GM23338 (cell line): ENCODE results near the gene WASL. TPM values are rescaled to one million over a fixed set of nuclear protein-coding genes. Genes with fewer than 3 reads are reported as not detected.
A peak's percentile ranks its signal among the peaks of the same experiment; 100 is the strongest.

Experiments used
- ATAC-seq: fragments of 200-7000 bp; cut with Tn5 transposase; 3 replicates; pipeline ENCODE4 v1.9.1; 2020
- DNase-seq: peaks from one replicate; pipeline ENCODE4 v3.0.0-alpha.2; 2015; ENCODE audit warnings: low spot score
- H2AFZ ChIP-seq: fragments of 200-600 bp; sonication (generic); 2 replicates; pipeline ENCODE4 v1.8.0; 2016; ENCODE audit warnings: antibody characterized with exemption, mild to moderate bottlenecking, moderate library complexity
- H3F3A ChIP-seq: fragments of 200-600 bp; sonication (generic); replicated peaks from 2 replicates; pipeline ENCODE4 v1.8.0; 2017; ENCODE audit warnings: antibody characterized with exemption, mixed run types, low read depth
- H3K27ac ChIP-seq: fragments of 200-600 bp; sonication (generic); 2 replicates; pipeline ENCODE4 v1.6.1; 2016; ENCODE audit warnings: low read depth
- H3K27me3 ChIP-seq: fragments of 200-600 bp; sonication (generic); 2 replicates; pipeline ENCODE4 v1.8.0; 2016; ENCODE audit warnings: mild to moderate bottlenecking, mixed run types, moderate library complexity; ENCODE audit not compliant: insufficient read depth
- H3K36me3 ChIP-seq: fragments of 200-600 bp; sonication (generic); 2 replicates; pipeline ENCODE4 v1.8.0; 2016; ENCODE audit warnings: mild to moderate bottlenecking; ENCODE audit not compliant: insufficient read depth
- H3K4me1 ChIP-seq: fragments of 200-600 bp; sonication (generic); 2 replicates; pipeline ENCODE4 v1.8.0; 2016; ENCODE audit warnings: mild to moderate bottlenecking, moderate library complexity; ENCODE audit not compliant: insufficient read depth
- H3K4me2 ChIP-seq: fragments of 200-600 bp; sonication (generic); 2 replicates; pipeline ENCODE4 v1.7.1; 2017; ENCODE audit warnings: mixed run types
- H3K4me3 ChIP-seq: fragments of 200-600 bp; sonication (generic); 2 replicates; pipeline ENCODE4 v1.6.1; 2016; ENCODE audit warnings: mixed run types
- H3K79me2 ChIP-seq: fragments of 200-600 bp; sonication (generic); replicated peaks from 2 replicates; pipeline ENCODE4 v1.8.0; 2017; ENCODE audit warnings: mild to moderate bottlenecking; ENCODE audit not compliant: insufficient read depth
- H3K9me2 ChIP-seq: fragments of 200-600 bp; sonication (generic); 2 replicates; pipeline ENCODE4 v1.8.0; 2017; ENCODE audit not compliant: insufficient read depth
- H4K20me1 ChIP-seq: fragments of 200-600 bp; sonication (generic); replicated peaks from 2 replicates; pipeline ENCODE4 v1.8.0; 2017; ENCODE audit warnings: mild to moderate bottlenecking; ENCODE audit not compliant: insufficient read depth
- H3K27ac Mint-ChIP-seq: 2 replicates; pipeline ENCODE4 v1.8.0; 2020; ENCODE audit warnings: inconsistent platforms, mild to moderate bottlenecking, moderate library complexity, mixed read lengths
- H3K27me3 Mint-ChIP-seq: 3 replicates; pipeline ENCODE4 v1.8.0; 2022; ENCODE audit warnings: low read depth, mild to moderate bottlenecking, moderate library complexity, mixed read lengths, inconsistent platforms; ENCODE audit not compliant: insufficient read depth, poor library complexity
- H3K36me3 Mint-ChIP-seq: 3 replicates; pipeline ENCODE4 v1.8.0; 2021; ENCODE audit warnings: low read depth, mild to moderate bottlenecking, inconsistent platforms, moderate library complexity, mixed read lengths
- H3K4me1 Mint-ChIP-seq: 3 replicates; pipeline ENCODE4 v1.8.0; 2020; ENCODE audit warnings: mild to moderate bottlenecking, inconsistent platforms, mixed read lengths
- H3K4me3 Mint-ChIP-seq: 3 replicates; pipeline ENCODE4 v1.8.0; 2021; ENCODE audit warnings: moderate library complexity, mild to moderate bottlenecking, inconsistent platforms, mixed read lengths
- H3K9me3 Mint-ChIP-seq: 3 replicates; pipeline ENCODE4 v1.8.0; 2020; ENCODE audit warnings: moderate library complexity, mild to moderate bottlenecking, inconsistent platforms, mixed read lengths
- CREB1 ChIP-seq: fragments of 250-450 bp; sonication (Bioruptor Pico); IDR thresholded peaks from 2 replicates; pipeline ENCODE4 v1.5.0; 2020; ENCODE audit warnings: low read depth, mild to moderate bottlenecking, moderate library complexity
- EZH2 ChIP-seq: fragments of 200-600 bp; sonication (generic); IDR thresholded peaks from one replicate; pipeline ENCODE4 v1.8.0; 2017; ENCODE audit warnings: antibody characterized with exemption, mild to moderate bottlenecking, low read depth; ENCODE audit not compliant: unreplicated experiment
- EZH2phosphoT487 ChIP-seq: fragments of 200-600 bp; sonication (generic); IDR thresholded peaks from one replicate; pipeline ENCODE4 v1.8.1; 2018; ENCODE audit warnings: antibody characterized with exemption; ENCODE audit not compliant: unreplicated experiment
- NANOG ChIP-seq: IDR thresholded peaks from 2 replicates; pipeline ENCODE4 v1.6.1; 2016; ENCODE audit warnings: antibody characterized with exemption, borderline replicate concordance
- STAT1 ChIP-seq: IDR thresholded peaks from one replicate; pipeline ENCODE4 v1.6.1; 2016; ENCODE audit warnings: antibody characterized with exemption; ENCODE audit not compliant: unreplicated experiment
- ZNF114 ChIP-seq: fragments of 250-450 bp; sonication (Bioruptor Pico); IDR thresholded peaks from 2 replicates; pipeline ENCODE4 v1.5.0; 2020; ENCODE audit warnings: mild to moderate bottlenecking, moderate library complexity
- ZNF331 ChIP-seq: fragments of 250-450 bp; sonication (Bioruptor Pico); IDR thresholded peaks from 2 replicates; pipeline ENCODE4 v1.5.0; 2020; ENCODE audit warnings: low read depth, mild to moderate bottlenecking, moderate library complexity
- polyA plus RNA-seq: library from polyadenylated mRNA; unstranded; fragments of >200 nt; fragmentation: Nextera tagmentation; extraction: Ambion mirVana; gene quantifications from 2 replicates; pipeline ENCODE4 v1.2.1, GENCODE V29; 2016
- total RNA-seq: library from RNA; depleted of rRNA; stranded (reverse); fragments of >200 nt; shearing (Covaris generic); gene quantifications from 2 replicates; pipeline ENCODE4 v1.2.3, GENCODE V29; 2014
- TF ChIP-seq, protein P1 (sequence below): IDR thresholded peaks from one replicate; pipeline ENCODE4 v1.6.1; 2018; ENCODE audit warnings: antibody characterized with exemption; ENCODE audit not compliant: unreplicated experiment
- TF ChIP-seq, protein P2 (sequence below): IDR thresholded peaks from 2 replicates; pipeline ENCODE4 v1.6.1; 2016; ENCODE audit warnings: antibody characterized with exemption
- TF ChIP-seq, protein P3 (sequence below): fragments of 250-450 bp; sonication (Bioruptor Pico); IDR thresholded peaks from 2 replicates; pipeline ENCODE4 v1.5.0; 2020; ENCODE audit warnings: mild to moderate bottlenecking, moderate library complexity
- TF ChIP-seq, protein P4 (sequence below), 2 experiments: fragments of 200-600 bp in 1 of 2; sonication (generic) in 1 of 2; conservative IDR thresholded peaks; 2 replicates each; pipeline versions ENCODE4 v1.5.1 to v1.6.1; 2016 to 2017; ENCODE audit warnings: antibody characterized with exemption in 2 of 2, low read depth in 2 of 2, mild to moderate bottlenecking in 2 of 2, moderate library complexity in 1 of 2

WASL gene
- total and polyA plus RNA-seq, 2 experiments from 2014 or later = 36.4 to 45.3 TPM

DNA sequence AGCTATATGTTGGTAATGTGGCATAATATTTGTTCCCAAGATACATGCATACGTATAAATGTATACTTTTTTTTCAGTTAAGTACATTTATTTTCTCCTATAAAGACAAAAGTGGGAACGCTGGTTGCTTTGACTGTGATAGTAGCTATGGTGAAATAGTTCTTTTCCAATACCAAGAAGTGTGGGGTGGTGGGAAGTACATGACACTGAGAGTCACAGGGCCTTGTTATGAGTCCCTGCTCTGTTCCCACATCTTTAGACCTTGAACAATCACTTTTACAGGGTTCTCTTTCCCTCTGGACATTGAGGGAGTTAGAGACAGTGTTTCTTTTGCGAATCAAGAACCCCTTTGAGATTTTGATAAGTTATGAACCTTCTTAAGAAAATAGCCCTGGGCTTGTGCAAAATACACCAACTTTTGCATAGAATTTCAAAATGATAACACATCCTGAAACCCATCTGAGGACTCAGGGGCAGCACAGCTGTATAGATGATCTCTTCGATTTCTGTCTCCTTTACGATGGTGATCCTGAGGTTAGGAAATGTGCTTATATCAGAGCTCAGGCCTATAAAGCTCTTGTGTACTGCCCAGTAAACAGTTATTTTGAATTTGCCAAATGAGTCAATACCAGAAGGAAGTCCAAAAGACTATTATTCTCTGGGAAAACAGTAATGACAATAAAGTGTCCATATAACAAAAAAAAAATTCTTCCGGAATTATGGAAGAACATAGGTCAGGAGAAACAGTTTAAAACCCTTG lies 92.1 kb downstream of the WASL start (continued):
- TF ChIP-seq, protein P1, sequence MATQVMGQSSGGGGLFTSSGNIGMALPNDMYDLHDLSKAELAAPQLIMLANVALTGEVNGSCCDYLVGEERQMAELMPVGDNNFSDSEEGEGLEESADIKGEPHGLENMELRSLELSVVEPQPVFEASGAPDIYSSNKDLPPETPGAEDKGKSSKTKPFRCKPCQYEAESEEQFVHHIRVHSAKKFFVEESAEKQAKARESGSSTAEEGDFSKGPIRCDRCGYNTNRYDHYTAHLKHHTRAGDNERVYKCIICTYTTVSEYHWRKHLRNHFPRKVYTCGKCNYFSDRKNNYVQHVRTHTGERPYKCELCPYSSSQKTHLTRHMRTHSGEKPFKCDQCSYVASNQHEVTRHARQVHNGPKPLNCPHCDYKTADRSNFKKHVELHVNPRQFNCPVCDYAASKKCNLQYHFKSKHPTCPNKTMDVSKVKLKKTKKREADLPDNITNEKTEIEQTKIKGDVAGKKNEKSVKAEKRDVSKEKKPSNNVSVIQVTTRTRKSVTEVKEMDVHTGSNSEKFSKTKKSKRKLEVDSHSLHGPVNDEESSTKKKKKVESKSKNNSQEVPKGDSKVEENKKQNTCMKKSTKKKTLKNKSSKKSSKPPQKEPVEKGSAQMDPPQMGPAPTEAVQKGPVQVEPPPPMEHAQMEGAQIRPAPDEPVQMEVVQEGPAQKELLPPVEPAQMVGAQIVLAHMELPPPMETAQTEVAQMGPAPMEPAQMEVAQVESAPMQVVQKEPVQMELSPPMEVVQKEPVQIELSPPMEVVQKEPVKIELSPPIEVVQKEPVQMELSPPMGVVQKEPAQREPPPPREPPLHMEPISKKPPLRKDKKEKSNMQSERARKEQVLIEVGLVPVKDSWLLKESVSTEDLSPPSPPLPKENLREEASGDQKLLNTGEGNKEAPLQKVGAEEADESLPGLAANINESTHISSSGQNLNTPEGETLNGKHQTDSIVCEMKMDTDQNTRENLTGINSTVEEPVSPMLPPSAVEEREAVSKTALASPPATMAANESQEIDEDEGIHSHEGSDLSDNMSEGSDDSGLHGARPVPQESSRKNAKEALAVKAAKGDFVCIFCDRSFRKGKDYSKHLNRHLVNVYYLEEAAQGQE = no peak

DNA sequence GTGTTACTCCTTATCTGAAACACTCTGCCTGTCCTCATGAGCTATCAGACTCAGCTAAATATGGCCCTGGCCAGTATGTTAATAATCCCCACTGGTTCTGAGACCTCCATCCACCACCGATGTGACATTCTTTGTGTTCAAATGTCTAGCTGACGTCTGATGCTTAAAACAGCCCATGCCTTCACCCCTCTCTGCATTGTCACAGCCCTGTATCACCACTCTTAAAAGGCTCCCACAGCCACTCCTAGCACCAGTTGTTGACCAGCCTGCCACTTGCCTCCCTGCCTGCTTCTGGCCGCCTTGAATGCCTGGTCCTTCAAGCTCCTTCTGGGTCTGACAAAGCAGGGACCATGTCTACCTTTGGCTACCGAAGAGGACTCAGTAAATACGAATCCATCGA lies 93.2 kb downstream of the WASL start, which contains the start of gene LMOD2:
TSS of gene LMOD2 (plus strand) at position 253 of the 400 bp plus-strand sequence. CDS start at position 351, 98 bp downstream.
- peaks cover 5% of the 10 kb centered on the region for H3K4me1 Mint-ChIP-seq
- no peak within 1 kb of the TSS for H3K27ac ChIP-seq
- H3K27me3 ChIP-seq = no peaks in the 10 kb centered on the region
- no peak within 1 kb of the TSS for H3K4me3 ChIP-seq
- no peaks in the 10 kb centered on the region for H3K36me3 ChIP-seq
- no peak within 1 kb of the TSS for H3K4me2 ChIP-seq
- no peak within 1 kb of the TSS for H3K27ac Mint-ChIP-seq
- no peaks in the 10 kb centered on the region for H3F3A ChIP-seq
- no peaks in the 10 kb centered on the region for H4K20me1 ChIP-seq
- H3K27me3 Mint-ChIP-seq = peaks cover 1% of the 10 kb centered on the region
- H3K79me2 ChIP-seq = no peaks in the 10 kb centered on the region
- no peak within 1 kb of the TSS for H3K4me3 Mint-ChIP-seq
- H3K36me3 Mint-ChIP-seq = no peaks in the 10 kb centered on the region
- H3K4me1 ChIP-seq = 0 out of 2 replicates have a peak, but pooled peaks cover 7% of the 10 kb centered on the region
- peak within 1 kb of the TSS; percentile 31; the same call in 1 of the 2 replicates for H2AFZ ChIP-seq
- ATAC-seq (no peak), DNase-seq (no peak)
- peaks cover 4% of the 10 kb centered on the region for H3K9me2 ChIP-seq
- H3K9me3 Mint-ChIP-seq = no peaks in the 10 kb centered on the region
- TF ChIP-seq, protein P2, sequence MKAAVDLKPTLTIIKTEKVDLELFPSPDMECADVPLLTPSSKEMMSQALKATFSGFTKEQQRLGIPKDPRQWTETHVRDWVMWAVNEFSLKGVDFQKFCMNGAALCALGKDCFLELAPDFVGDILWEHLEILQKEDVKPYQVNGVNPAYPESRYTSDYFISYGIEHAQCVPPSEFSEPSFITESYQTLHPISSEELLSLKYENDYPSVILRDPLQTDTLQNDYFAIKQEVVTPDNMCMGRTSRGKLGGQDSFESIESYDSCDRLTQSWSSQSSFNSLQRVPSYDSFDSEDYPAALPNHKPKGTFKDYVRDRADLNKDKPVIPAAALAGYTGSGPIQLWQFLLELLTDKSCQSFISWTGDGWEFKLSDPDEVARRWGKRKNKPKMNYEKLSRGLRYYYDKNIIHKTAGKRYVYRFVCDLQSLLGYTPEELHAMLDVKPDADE = no peak
- TF ChIP-seq CREB1 (CRISPR knock-in tag) (no peak), EZH2phosphoT487 (no peak), EZH2 (no peak), NANOG (no peak), ZNF331 (no peak), ZNF114 (CRISPR knock-in tag) (no peak), STAT1 (no peak)
- TF ChIP-seq, protein P3, sequence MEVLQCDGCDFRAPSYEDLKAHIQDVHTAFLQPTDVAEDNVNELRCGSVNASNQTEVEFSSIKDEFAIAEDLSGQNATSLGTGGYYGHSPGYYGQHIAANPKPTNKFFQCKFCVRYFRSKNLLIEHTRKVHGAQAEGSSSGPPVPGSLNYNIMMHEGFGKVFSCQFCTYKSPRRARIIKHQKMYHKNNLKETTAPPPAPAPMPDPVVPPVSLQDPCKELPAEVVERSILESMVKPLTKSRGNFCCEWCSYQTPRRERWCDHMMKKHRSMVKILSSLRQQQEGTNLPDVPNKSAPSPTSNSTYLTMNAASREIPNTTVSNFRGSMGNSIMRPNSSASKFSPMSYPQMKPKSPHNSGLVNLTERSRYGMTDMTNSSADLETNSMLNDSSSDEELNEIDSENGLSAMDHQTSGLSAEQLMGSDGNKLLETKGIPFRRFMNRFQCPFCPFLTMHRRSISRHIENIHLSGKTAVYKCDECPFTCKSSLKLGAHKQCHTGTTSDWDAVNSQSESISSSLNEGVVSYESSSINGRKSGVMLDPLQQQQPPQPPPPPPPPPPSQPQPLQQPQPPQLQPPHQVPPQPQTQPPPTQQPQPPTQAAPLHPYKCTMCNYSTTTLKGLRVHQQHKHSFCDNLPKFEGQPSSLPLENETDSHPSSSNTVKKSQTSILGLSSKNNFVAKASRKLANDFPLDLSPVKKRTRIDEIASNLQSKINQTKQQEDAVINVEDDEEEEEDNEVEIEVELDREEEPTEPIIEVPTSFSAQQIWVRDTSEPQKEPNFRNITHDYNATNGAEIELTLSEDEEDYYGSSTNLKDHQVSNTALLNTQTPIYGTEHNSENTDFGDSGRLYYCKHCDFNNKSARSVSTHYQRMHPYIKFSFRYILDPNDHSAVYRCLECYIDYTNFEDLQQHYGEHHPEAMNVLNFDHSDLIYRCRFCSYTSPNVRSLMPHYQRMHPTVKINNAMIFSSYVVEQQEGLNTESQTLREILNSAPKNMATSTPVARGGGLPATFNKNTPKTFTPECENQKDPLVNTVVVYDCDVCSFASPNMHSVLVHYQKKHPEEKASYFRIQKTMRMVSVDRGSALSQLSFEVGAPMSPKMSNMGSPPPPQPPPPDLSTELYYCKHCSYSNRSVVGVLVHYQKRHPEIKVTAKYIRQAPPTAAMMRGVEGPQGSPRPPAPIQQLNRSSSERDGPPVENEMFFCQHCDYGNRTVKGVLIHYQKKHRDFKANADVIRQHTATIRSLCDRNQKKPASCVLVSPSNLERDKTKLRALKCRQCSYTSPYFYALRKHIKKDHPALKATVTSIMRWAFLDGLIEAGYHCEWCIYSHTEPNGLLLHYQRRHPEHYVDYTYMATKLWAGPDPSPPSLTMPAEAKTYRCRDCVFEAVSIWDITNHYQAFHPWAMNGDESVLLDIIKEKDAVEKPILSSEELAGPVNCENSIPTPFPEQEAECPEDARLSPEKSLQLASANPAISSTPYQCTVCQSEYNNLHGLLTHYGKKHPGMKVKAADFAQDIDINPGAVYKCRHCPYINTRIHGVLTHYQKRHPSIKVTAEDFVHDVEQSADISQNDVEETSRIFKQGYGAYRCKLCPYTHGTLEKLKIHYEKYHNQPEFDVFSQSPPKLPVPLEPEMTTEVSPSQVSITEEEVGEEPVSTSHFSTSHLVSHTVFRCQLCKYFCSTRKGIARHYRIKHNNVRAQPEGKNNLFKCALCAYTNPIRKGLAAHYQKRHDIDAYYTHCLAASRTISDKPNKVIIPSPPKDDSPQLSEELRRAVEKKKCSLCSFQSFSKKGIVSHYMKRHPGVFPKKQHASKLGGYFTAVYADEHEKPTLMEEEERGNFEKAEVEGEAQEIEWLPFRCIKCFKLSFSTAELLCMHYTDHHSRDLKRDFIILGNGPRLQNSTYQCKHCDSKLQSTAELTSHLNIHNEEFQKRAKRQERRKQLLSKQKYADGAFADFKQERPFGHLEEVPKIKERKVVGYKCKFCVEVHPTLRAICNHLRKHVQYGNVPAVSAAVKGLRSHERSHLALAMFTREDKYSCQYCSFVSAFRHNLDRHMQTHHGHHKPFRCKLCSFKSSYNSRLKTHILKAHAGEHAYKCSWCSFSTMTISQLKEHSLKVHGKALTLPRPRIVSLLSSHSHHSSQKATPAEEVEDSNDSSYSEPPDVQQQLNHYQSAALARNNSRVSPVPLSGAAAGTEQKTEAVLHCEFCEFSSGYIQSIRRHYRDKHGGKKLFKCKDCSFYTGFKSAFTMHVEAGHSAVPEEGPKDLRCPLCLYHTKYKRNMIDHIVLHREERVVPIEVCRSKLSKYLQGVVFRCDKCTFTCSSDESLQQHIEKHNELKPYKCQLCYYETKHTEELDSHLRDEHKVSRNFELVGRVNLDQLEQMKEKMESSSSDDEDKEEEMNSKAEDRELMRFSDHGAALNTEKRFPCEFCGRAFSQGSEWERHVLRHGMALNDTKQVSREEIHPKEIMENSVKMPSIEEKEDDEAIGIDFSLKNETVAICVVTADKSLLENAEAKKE = no peak
- TF ChIP-seq, protein P4, sequence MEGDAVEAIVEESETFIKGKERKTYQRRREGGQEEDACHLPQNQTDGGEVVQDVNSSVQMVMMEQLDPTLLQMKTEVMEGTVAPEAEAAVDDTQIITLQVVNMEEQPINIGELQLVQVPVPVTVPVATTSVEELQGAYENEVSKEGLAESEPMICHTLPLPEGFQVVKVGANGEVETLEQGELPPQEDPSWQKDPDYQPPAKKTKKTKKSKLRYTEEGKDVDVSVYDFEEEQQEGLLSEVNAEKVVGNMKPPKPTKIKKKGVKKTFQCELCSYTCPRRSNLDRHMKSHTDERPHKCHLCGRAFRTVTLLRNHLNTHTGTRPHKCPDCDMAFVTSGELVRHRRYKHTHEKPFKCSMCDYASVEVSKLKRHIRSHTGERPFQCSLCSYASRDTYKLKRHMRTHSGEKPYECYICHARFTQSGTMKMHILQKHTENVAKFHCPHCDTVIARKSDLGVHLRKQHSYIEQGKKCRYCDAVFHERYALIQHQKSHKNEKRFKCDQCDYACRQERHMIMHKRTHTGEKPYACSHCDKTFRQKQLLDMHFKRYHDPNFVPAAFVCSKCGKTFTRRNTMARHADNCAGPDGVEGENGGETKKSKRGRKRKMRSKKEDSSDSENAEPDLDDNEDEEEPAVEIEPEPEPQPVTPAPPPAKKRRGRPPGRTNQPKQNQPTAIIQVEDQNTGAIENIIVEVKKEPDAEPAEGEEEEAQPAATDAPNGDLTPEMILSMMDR (conservative IDR thresholded peaks at IDR 0.05; ENCODE audit: low read depth in 2 of 2) = no peak
